ENCODE data around the gene CFAP54.

CFAP54 gene

DNA sequence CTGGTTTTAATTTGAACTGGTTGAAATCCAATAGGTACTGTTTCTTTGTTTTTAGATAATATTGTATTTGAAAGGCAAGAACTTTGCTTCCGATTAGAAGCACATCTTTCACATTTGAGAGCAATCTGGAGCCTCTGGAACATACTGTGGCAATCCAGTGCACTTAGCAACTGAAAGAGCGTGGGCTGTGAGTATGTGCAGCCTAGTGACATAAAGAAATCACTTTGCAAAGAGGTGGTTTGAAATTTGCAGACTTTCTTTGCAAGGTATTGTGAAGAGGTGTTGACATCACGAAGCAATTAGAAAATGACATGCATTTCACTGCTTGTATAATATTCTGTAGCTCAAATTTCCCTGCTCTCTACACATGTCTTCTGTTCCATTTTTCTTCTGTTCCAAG, 23.5 kb upstream of the CFAP54 start:
- peak overlapping the region; percentile 33; the same call in 1 of the 2 replicates for H3K27ac ChIP-seq
- TF ChIP-seq, protein P1, sequence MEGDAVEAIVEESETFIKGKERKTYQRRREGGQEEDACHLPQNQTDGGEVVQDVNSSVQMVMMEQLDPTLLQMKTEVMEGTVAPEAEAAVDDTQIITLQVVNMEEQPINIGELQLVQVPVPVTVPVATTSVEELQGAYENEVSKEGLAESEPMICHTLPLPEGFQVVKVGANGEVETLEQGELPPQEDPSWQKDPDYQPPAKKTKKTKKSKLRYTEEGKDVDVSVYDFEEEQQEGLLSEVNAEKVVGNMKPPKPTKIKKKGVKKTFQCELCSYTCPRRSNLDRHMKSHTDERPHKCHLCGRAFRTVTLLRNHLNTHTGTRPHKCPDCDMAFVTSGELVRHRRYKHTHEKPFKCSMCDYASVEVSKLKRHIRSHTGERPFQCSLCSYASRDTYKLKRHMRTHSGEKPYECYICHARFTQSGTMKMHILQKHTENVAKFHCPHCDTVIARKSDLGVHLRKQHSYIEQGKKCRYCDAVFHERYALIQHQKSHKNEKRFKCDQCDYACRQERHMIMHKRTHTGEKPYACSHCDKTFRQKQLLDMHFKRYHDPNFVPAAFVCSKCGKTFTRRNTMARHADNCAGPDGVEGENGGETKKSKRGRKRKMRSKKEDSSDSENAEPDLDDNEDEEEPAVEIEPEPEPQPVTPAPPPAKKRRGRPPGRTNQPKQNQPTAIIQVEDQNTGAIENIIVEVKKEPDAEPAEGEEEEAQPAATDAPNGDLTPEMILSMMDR (conservative IDR thresholded peaks at IDR 0.05): no peak

- TF ChIP-seq, protein P1 (conservative IDR thresholded peaks at IDR 0.05): no peak
- H3K27ac ChIP-seq: no peak overlapping the region; the same call in 1 of the 2 replicates
Observed at GRCh38 chr12:96466939-96467751, 22.2 kb upstream of the CFAP54 start.

DNA sequence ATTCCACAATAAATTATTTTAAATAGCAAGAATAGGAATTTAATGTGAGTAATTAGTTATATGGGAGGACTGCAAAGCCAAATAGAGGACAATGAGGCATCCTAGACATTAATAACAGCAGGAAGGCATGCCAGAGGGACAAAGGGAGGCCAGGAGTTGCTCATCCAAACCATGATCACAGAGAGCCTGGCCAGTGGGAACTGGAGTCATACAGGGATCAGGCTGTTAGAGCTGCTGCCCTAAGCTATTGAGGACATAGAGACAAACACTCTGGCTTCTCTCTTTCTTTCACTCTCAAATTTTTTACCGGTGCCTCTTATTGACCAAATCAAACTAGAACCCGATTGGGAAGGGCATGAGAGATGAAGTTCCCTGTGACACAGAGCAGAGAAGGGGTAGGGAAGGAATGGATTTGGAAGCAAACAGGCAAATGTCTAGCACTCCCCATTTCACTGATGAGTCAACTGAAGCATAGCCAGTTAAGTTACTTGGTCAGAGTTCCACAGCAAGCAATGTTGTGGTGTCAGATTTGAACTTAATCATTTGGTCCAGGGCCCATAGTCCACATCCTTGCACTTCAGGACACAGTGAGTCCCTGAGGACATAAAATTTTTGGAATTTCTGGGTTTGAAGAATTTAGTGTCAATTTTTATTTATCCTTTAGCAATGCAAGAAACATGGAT, 17.9 kb upstream of the CFAP54 start:
- TF ChIP-seq, protein P1 (conservative IDR thresholded peaks at IDR 0.05): no peak
- no peak overlapping the region for H3K27ac ChIP-seq

GRCh38 chr12:96472384-96472783, 17.0 kb upstream of the CFAP54 start:
- TF ChIP-seq, protein P1 (conservative IDR thresholded peaks at IDR 0.05): no peak
- H3K27ac ChIP-seq: no peak overlapping the region

DNA sequence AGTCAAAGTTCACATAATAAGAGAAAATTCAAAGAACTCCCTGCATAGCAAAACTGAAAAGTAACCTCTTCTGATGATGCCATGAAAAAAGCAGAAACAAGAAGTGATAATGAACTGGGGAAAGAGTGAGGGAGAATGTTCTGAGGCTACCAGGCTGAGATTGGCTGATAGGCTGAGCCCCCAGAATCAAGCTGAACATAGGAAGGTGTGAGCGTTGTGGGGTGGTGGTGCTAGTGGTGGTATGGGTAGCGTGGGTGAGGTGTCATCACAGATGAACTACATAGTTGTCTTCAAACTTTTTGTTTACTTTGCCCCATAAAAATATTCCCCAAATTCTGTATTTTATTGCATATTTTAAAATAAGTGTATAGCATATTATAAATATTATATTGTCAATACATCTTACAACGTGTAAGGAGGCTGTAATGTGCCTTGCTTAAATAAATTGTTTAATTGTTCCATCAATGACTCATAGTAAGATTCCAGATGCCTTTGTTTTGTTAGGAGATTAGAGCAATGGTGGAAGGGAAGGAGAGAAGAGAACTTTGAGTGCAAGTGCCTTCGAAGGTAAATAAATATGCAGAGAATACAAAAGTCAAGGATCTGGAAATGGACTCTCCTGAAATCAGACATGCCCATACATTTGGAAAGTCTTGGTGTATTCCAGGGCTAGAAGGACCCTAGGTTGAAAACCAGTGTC, 15.8 kb upstream of the CFAP54 start:
- TF ChIP-seq, protein P1 (conservative IDR thresholded peaks at IDR 0.05): no peak

GRCh38 chr12:96474206-96474605, 15.2 kb upstream of the CFAP54 start:
- TF ChIP-seq, protein P1 (conservative IDR thresholded peaks at IDR 0.05): no peak
- H3K27ac ChIP-seq: no peak overlapping the region

More for the DNA sequence above, 15.8 kb upstream of the CFAP54 start:
- no peak overlapping the region for H3K27ac ChIP-seq

GRCh38 chr12:96478011-96478410, 11.4 kb upstream of the CFAP54 start:
- H3K27ac ChIP-seq: no peak overlapping the region

More at GRCh38 chr12:96478011-96478410, 11.4 kb upstream of the CFAP54 start:
- TF ChIP-seq, protein P1 (conservative IDR thresholded peaks at IDR 0.05): no peak

Measured in VCaP (cell line).